ENCODE results near the gene BLNK.

DNA sequence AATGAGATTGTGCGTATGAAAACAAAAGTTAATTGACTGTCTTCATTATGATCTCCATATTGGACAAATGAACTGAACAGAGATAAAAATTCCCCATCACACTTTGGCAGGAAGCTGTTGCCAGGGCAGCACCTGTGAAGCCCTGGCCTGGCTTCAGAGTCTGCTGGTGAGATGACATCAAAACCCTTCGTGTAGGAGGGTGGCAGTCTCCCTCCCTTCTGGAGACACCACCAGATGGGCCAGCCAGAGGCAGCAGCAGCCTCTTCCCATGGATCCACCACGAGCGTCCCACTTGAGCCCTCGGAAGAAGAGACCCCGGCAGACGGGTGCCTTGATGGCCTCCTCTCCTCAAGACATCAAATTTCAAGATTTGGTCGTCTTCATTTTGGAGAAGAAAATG, 32.9 kb upstream of the BLNK start, which contains the start of gene DNTT:
- TF ChIP-seq EZH2 (IDR thresholded peaks at IDR 0.05; ENCODE audit: insufficient read depth, poor library complexity, severe bottlenecking): no peak
- TF ChIP-seq EZH2phosphoT487 (IDR thresholded peaks at IDR 0.05; ENCODE audit: insufficient read depth, low read depth): no peak

Measured in GM23248 (cell line).